Tibial nerve (tissue), 3 donors: ENCODE results near the gene FBXL7.

Source experiments
- POLR2A ChIP-seq, 2 donors: fragments of 450-650 bp; IDR thresholded peaks; one replicate each; pipeline ENCODE4 v1.6.1; 2017; ENCODE audit warnings: antibody characterized with exemption in 2 of 2, mild to moderate bottlenecking in 2 of 2, moderate library complexity in 2 of 2
- TF ChIP-seq, protein P1 (sequence below), 5 experiments: fragments of 200-600 bp in 3 of 5; fragments of 450-650 bp in 2 of 5; sonication (generic) in 3 of 5; IDR thresholded peaks; one replicate each; pipeline ENCODE4 v1.5.1; 2016 to 2019; ENCODE audit warnings: antibody characterized with exemption in 5 of 5, mild to moderate bottlenecking in 3 of 5, moderate library complexity in 2 of 5

DNA sequence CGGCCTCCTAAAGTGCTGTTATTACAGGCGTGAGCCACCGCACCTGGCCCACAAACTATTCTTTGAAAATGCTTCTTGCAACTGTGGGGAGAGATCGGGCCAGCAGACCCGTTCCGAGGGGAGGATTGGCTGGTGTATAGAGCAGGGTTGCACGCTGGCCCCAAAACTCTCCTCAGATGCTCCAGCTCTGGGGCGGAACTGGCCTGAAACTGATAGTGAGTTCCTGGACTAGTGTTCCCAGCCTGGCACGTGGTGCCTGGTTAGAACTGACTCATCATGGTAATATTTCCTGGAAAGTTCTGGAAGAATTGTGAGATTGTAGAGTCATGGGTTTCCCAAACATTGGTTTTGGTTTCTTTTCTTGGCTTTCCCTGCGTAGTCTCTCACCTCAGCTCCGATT lies 120.5 kb downstream of the FBXL7 start:
- TF ChIP-seq POLR2A (IDR thresholded peaks at IDR 0.05) = no peak
- TF ChIP-seq, protein P1, sequence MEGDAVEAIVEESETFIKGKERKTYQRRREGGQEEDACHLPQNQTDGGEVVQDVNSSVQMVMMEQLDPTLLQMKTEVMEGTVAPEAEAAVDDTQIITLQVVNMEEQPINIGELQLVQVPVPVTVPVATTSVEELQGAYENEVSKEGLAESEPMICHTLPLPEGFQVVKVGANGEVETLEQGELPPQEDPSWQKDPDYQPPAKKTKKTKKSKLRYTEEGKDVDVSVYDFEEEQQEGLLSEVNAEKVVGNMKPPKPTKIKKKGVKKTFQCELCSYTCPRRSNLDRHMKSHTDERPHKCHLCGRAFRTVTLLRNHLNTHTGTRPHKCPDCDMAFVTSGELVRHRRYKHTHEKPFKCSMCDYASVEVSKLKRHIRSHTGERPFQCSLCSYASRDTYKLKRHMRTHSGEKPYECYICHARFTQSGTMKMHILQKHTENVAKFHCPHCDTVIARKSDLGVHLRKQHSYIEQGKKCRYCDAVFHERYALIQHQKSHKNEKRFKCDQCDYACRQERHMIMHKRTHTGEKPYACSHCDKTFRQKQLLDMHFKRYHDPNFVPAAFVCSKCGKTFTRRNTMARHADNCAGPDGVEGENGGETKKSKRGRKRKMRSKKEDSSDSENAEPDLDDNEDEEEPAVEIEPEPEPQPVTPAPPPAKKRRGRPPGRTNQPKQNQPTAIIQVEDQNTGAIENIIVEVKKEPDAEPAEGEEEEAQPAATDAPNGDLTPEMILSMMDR (IDR thresholded peaks at IDR 0.05) = no peak
